Panc1 (cell line): ENCODE data around the gene PARD6G. TPM values are rescaled to one million over a fixed set of nuclear protein-coding genes. Genes with fewer than 3 reads are reported as not detected.

Experiments
- ATAC-seq: fragments of 200-7000 bp; cut with Tn5 transposase; 2 replicates; pipeline ENCODE4 v1.9.1; 2020; ENCODE audit warnings: mild to moderate bottlenecking, moderate library complexity
- BruUV-seq: library from RNA; stranded (reverse); fragments of 400-500 nt; replicated peaks from 2 replicates; lab custom pipeline; 2021; lab: Mats Ljungman, UMichigan
- CTCF ChIA-PET: fragments of 300-600 bp; sonication (Branson Sonifier 250); formaldehyde crosslinking; loops from one replicate; lab custom pipeline; 2022; ENCODE audit warnings: antibody characterized with exemption; lab: Charles Lee
- POLR2A ChIA-PET: fragments of 300-600 bp; sonication (Branson Sonifier 250); formaldehyde crosslinking; loops from one replicate; lab custom pipeline; 2022; ENCODE audit warnings: antibody characterized with exemption; lab: Charles Lee
- DNase-seq: peaks from one replicate; pipeline ENCODE4 v3.0.0-alpha.2; 2010; ENCODE audit warnings: low read depth, low spot score
- H3K27ac ChIP-seq: 2 replicates; pipeline ENCODE4 v1.5.1; 2011; ENCODE audit warnings: mild to moderate bottlenecking, low read length, inconsistent platforms
- H3K27me3 ChIP-seq: fragments of 200-500 bp; sonication (Bioruptor generic); 2 replicates; pipeline ENCODE4 v1.6.0; 2014; ENCODE audit warnings: low read length, inconsistent platforms; ENCODE audit not compliant: control insufficient read depth, insufficient read depth
- H3K36me3 ChIP-seq: fragments of 200-500 bp; sonication (Bioruptor generic); 2 replicates; pipeline ENCODE4 v1.5.1; 2014; ENCODE audit warnings: inconsistent platforms, mild to moderate bottlenecking, low read length, moderate library complexity; ENCODE audit not compliant: control insufficient read depth, insufficient read depth
- H3K4me1 ChIP-seq: 2 replicates; pipeline ENCODE4 v1.5.1; 2011; ENCODE audit warnings: inconsistent platforms, mild to moderate bottlenecking, low read length, moderate library complexity; ENCODE audit not compliant: control insufficient read depth, insufficient read depth
- H3K4me3 ChIP-seq, 2 experiments: 2 replicates each; pipeline ENCODE4 v1.5.1; 2011 to 2012; ENCODE audit warnings: low read depth in 2 of 2, low read length in 2 of 2, mild to moderate bottlenecking in 2 of 2, inconsistent platforms in 1 of 2, moderate library complexity in 1 of 2
- H3K9me3 ChIP-seq: fragments of 200-500 bp; sonication (Bioruptor generic); 2 replicates; pipeline ENCODE4 v1.5.1; 2014; ENCODE audit warnings: low read depth, mild to moderate bottlenecking, inconsistent platforms, low read length, moderate library complexity; ENCODE audit not compliant: control insufficient read depth, insufficient read depth
- POLR2AphosphoS5 ChIP-seq: IDR thresholded peaks from 2 replicates; pipeline ENCODE4 v1.6.1; 2012; ENCODE audit warnings: mild to moderate bottlenecking, low read depth, low read length, moderate library complexity
- SIN3A ChIP-seq: IDR thresholded peaks from 2 replicates; pipeline ENCODE4 v1.6.1; 2012; ENCODE audit warnings: low read depth, mild to moderate bottlenecking, low read length, moderate library complexity, borderline replicate concordance; ENCODE audit not compliant: insufficient read depth
- TCF7L2 ChIP-seq: IDR thresholded peaks from 2 replicates; pipeline ENCODE4 v1.6.1; 2011; ENCODE audit warnings: mild to moderate bottlenecking, low read depth, low read length, inconsistent platforms
- in situ Hi-C: cut with HindIII; loops from 2 replicates; pipeline ENCODE4 v1.10.0; 2016; ENCODE audit warnings: low sequenced_read_pairs, low pct_unique_long_range_greater_than_20kb
- intact Hi-C: fragments of 100-400 bp; cut with micrococcal nuclease; formaldehyde crosslinking; loops from one replicate; pipeline ENCODE4 v1.10.0; 2022; ENCODE audit not compliant: unreplicated experiment
- total RNA-seq: library from RNA; stranded (reverse); gene quantifications from one replicate; pipeline ENCODE4 v1.2.1, GENCODE V29; 2021; ENCODE audit not compliant: unreplicated experiment
- TF ChIP-seq, protein P1 (sequence below), 2 experiments: IDR thresholded peaks; 2 replicates each; pipeline ENCODE4 v1.6.1; 2011 to 2012; ENCODE audit warnings: low read depth in 2 of 2, control low read depth in 1 of 2, low read length in 1 of 2, mild to moderate bottlenecking in 1 of 2, moderate library complexity in 1 of 2; ENCODE audit not compliant: insufficient read depth in 1 of 2
- TF ChIP-seq, protein P2 (sequence below): fragments of 450-650 bp; IDR thresholded peaks from 2 replicates; pipeline ENCODE4 v1.5.1; 2017; ENCODE audit warnings: mild to moderate bottlenecking

The PARD6G gene
- total RNA-seq, 1 experiment from 2014 or later = 5.2 TPM

- H3K27ac ChIP-seq = no peak overlapping the region
- no peaks in the 10 kb centered on the region for H3K9me3 ChIP-seq
- no peak for ATAC-seq
- no peak overlapping the region for H3K4me3 ChIP-seq
- POLR2A ChIA-PET = no interaction called here
- intact Hi-C loops (no loop called here), in situ Hi-C loops (no loop called here)
- CTCF ChIA-PET = no interaction called here
- BruUV-seq = no TSS peak
- no peaks in the 10 kb centered on the region for H3K36me3 ChIP-seq
- H3K4me1 ChIP-seq = no peaks in the 10 kb centered on the region
- no peak for DNase-seq
- no peak for TF ChIP-seq SIN3A
- no peak for TF ChIP-seq TCF7L2
- no peak for TF ChIP-seq POLR2AphosphoS5
- TF ChIP-seq, protein P1, sequence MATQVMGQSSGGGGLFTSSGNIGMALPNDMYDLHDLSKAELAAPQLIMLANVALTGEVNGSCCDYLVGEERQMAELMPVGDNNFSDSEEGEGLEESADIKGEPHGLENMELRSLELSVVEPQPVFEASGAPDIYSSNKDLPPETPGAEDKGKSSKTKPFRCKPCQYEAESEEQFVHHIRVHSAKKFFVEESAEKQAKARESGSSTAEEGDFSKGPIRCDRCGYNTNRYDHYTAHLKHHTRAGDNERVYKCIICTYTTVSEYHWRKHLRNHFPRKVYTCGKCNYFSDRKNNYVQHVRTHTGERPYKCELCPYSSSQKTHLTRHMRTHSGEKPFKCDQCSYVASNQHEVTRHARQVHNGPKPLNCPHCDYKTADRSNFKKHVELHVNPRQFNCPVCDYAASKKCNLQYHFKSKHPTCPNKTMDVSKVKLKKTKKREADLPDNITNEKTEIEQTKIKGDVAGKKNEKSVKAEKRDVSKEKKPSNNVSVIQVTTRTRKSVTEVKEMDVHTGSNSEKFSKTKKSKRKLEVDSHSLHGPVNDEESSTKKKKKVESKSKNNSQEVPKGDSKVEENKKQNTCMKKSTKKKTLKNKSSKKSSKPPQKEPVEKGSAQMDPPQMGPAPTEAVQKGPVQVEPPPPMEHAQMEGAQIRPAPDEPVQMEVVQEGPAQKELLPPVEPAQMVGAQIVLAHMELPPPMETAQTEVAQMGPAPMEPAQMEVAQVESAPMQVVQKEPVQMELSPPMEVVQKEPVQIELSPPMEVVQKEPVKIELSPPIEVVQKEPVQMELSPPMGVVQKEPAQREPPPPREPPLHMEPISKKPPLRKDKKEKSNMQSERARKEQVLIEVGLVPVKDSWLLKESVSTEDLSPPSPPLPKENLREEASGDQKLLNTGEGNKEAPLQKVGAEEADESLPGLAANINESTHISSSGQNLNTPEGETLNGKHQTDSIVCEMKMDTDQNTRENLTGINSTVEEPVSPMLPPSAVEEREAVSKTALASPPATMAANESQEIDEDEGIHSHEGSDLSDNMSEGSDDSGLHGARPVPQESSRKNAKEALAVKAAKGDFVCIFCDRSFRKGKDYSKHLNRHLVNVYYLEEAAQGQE (IDR thresholded peaks at IDR 0.05; ENCODE audit: insufficient read depth in 1 of 2, low read depth in 2 of 2, low read length in 1 of 2) = no peak
- TF ChIP-seq, protein P2, sequence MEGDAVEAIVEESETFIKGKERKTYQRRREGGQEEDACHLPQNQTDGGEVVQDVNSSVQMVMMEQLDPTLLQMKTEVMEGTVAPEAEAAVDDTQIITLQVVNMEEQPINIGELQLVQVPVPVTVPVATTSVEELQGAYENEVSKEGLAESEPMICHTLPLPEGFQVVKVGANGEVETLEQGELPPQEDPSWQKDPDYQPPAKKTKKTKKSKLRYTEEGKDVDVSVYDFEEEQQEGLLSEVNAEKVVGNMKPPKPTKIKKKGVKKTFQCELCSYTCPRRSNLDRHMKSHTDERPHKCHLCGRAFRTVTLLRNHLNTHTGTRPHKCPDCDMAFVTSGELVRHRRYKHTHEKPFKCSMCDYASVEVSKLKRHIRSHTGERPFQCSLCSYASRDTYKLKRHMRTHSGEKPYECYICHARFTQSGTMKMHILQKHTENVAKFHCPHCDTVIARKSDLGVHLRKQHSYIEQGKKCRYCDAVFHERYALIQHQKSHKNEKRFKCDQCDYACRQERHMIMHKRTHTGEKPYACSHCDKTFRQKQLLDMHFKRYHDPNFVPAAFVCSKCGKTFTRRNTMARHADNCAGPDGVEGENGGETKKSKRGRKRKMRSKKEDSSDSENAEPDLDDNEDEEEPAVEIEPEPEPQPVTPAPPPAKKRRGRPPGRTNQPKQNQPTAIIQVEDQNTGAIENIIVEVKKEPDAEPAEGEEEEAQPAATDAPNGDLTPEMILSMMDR = no peak
- H3K27me3 ChIP-seq = no peaks in the 10 kb centered on the region; the same call in 1 of the 2 replicates
Observed at GRCh38 chr18:80253236-80253635, 5.9 kb upstream of the PARD6G start.

- DNase-seq (no peak), ATAC-seq (no peak)
- no peak for TF ChIP-seq TCF7L2
- TF ChIP-seq, protein P2 = no peak
- TF ChIP-seq SIN3A = no peak
- TF ChIP-seq, protein P1 (IDR thresholded peaks at IDR 0.05; ENCODE audit: insufficient read depth in 1 of 2, low read depth in 2 of 2, low read length in 1 of 2) = no peak
- TF ChIP-seq POLR2AphosphoS5 = no peak
- H3K27ac ChIP-seq = no peak overlapping the region
- in situ Hi-C loops (no loop called here), intact Hi-C loops (no loop called here)
- no TSS peak for BruUV-seq
- ChIA-PET POLR2A (no interaction called here), CTCF (no interaction called here)
- no peaks in the 10 kb centered on the region for H3K36me3 ChIP-seq
- no peaks in the 10 kb centered on the region; the same call in 1 of the 2 replicates for H3K27me3 ChIP-seq
- H3K9me3 ChIP-seq = no peaks in the 10 kb centered on the region
- H3K4me3 ChIP-seq = no peak overlapping the region
- H3K4me1 ChIP-seq = 0 out of 2 replicates have a peak, but pooled peaks cover 3% of the 10 kb centered on the region
Observed at GRCh38 chr18:80252136-80252535, 4.8 kb upstream of the PARD6G start.
